Right atrium auricular region (tissue), 2 donors: ENCODE data around the gene CYP21A2. TPM values are rescaled to one million over a fixed set of nuclear protein-coding genes. Genes with fewer than 3 reads are reported as not detected.
A peak's percentile ranks its signal among the peaks of the same experiment; 100 is the strongest.

ENCODE experiments used
- DNase-seq: peaks from one replicate; pipeline ENCODE4 v3.0.0-alpha.2; 2019; ENCODE audit warnings: low spot score
- H3K27ac ChIP-seq, 2 donors: fragments of 200-600 bp; sonication (generic); 1 replicate in 1 of 2; 2 replicates in 1 of 2; pipeline ENCODE4 v1.5.1; 2016 to 2019
- H3K27me3 ChIP-seq, 2 donors: fragments of 200-600 bp; sonication (generic); one replicate each; pipeline versions ENCODE4 v1.5.1 to v1.6.0; 2017 to 2019
- H3K36me3 ChIP-seq: fragments of 200-600 bp; sonication (generic); one replicate; pipeline ENCODE4 v1.5.1; 2016
- H3K4me1 ChIP-seq, 2 donors: fragments of 200-600 bp; sonication (generic); one replicate each; pipeline versions ENCODE4 v1.5.1 to v1.6.0; 2017 to 2019
- H3K4me3 ChIP-seq, 2 donors: fragments of 200-600 bp; sonication (generic); 1 replicate in 1 of 2; 2 replicates in 1 of 2; pipeline ENCODE4 v1.5.1; 2017 to 2019; ENCODE audit warnings: mild to moderate bottlenecking in 1 of 2, moderate library complexity in 1 of 2
- H3K9me3 ChIP-seq, 2 donors: fragments of 200-600 bp; sonication (generic); one replicate each; pipeline ENCODE4 v1.5.1; 2019
- total RNA-seq, 2 donors: library from RNA; depleted of rRNA; stranded (reverse); fragments of >200 nt; gene quantifications; one replicate each; pipeline ENCODE4 v1.1.0, GENCODE V29; 2016
- TF ChIP-seq, protein P1 (sequence below), 2 donors: fragments of 200-600 bp; sonication (generic); IDR thresholded peaks; one replicate each; pipeline ENCODE4 v1.5.1; 2019; ENCODE audit warnings: antibody characterized with exemption in 2 of 2

Gene CYP21A2
- total RNA-seq, 2 donors from 2014 or later: 0.19 to 1.2 TPM

DNA sequence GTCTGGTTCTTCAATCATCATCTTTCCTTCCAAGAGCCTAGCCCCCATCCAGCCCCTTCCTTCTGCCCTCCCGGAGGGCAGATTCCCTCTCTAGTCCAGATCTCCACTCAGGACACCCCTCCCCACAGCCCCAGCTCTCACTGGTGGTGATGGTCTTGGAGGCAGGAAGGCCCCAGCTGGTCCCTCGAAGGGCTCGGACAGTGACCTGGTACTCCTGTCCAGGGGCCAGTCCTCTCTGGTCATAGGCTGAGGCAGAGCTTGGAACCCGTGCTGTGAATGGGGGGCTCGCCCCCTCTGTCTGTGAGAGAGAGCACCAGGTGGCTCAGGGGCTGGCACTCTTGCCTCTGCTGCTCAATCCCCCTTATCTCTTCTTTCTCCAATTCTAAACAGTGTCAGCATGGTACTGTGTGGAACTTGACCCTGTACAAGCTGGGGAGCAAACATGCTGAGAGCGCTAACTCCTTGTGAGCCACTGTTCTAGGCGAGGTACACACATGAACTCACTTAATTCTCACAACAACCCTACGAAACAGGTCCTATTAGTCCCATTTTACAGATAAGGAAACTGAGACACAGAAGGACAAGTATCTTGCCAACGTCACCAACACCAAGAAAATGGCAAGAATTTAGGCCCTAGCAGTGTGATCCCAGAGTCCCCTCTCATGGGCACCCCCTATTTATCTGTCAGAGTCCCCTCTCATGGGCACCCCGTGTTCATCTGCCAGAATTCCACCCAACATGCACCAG, 51.0 kb downstream of the CYP21A2 start:
- H3K4me3 ChIP-seq: no peak overlapping the region
- H3K27ac ChIP-seq: peak overlapping the region; percentile 2 to 79
- no peak for DNase-seq
- H3K9me3 ChIP-seq: no peaks in the 10 kb centered on the region
- H3K4me1 ChIP-seq: peaks cover 0 to 50% of the 10 kb centered on the region in 2 donors
- peaks cover 31% of the 10 kb centered on the region for H3K36me3 ChIP-seq
- H3K27me3 ChIP-seq: no peaks in the 10 kb centered on the region
- TF ChIP-seq, protein P1, sequence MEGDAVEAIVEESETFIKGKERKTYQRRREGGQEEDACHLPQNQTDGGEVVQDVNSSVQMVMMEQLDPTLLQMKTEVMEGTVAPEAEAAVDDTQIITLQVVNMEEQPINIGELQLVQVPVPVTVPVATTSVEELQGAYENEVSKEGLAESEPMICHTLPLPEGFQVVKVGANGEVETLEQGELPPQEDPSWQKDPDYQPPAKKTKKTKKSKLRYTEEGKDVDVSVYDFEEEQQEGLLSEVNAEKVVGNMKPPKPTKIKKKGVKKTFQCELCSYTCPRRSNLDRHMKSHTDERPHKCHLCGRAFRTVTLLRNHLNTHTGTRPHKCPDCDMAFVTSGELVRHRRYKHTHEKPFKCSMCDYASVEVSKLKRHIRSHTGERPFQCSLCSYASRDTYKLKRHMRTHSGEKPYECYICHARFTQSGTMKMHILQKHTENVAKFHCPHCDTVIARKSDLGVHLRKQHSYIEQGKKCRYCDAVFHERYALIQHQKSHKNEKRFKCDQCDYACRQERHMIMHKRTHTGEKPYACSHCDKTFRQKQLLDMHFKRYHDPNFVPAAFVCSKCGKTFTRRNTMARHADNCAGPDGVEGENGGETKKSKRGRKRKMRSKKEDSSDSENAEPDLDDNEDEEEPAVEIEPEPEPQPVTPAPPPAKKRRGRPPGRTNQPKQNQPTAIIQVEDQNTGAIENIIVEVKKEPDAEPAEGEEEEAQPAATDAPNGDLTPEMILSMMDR (IDR thresholded peaks at IDR 0.05): no peak

Other genes with a start within 250 kb of the CYP21A2 start
- gene VARS1, start 242.7 kb upstream of the CYP21A2 start, total RNA-seq: 10 to 100 TPM; 15.3 to 24.6 TPM
- gene LSM2, start 231.4 kb upstream of the CYP21A2 start, total RNA-seq: 10 to 100 TPM; 28.8 to 32.0 TPM
- 1 to 10 TPM; 1.1 to 1.6 TPM for gene HSPA1L, start 223.1 kb upstream of the CYP21A2 start, total RNA-seq
- 100 to 1,000 TPM; 315 to 334 TPM for gene HSPA1A, start 222.9 kb upstream of the CYP21A2 start, total RNA-seq
- 100 to 1,000 TPM; 131 to 232 TPM for gene HSPA1B, start 210.7 kb upstream of the CYP21A2 start, total RNA-seq
- 10 to 100 TPM; 28.0 to 37.7 TPM for gene NEU1, start 175.6 kb upstream of the CYP21A2 start, total RNA-seq
- not detected for gene SLC44A4, start 159.4 kb upstream of the CYP21A2 start, total RNA-seq
- 10 to 100 TPM; 10.5 to 19.1 TPM for gene EHMT2, start 140.7 kb upstream of the CYP21A2 start, total RNA-seq
- gene ZBTB12, start 136.3 kb upstream of the CYP21A2 start, total RNA-seq: under 1 TPM; 0.47 to 0.52 TPM
- gene C2, start 110.7 kb upstream of the CYP21A2 start, total RNA-seq: 10 to 100 TPM in 1 of 2 donors, 1 to 10 TPM in 1; 3.5 to 19.9 TPM
- 100 to 1,000 TPM in 1 of 2 donors, 10 to 100 TPM in 1; 65.5 to 126 TPM for gene CFB, start 92.3 kb upstream of the CYP21A2 start, total RNA-seq
- gene NELFE, start 79.4 kb upstream of the CYP21A2 start, total RNA-seq: 10 to 100 TPM; 40.0 to 81.7 TPM
- gene SKIC2, start 79.2 kb upstream of the CYP21A2 start, total RNA-seq: 10 to 100 TPM; 18.7 to 31.6 TPM
- 10 to 100 TPM; 12.1 to 14.1 TPM for gene DXO, start 66.3 kb upstream of the CYP21A2 start, total RNA-seq
- 100 to 1,000 TPM; 152 to 175 TPM for gene C4A, start 56.4 kb upstream of the CYP21A2 start, total RNA-seq
- 100 to 1,000 TPM; 150 to 241 TPM for gene C4B, start 23.6 kb upstream of the CYP21A2 start, total RNA-seq
- gene TNXB, start 70.9 kb downstream of the CYP21A2 start, total RNA-seq: 100 to 1,000 TPM; 138 to 210 TPM
- 10 to 100 TPM; 15.0 to 15.3 TPM for gene ATF6B, start 89.8 kb downstream of the CYP21A2 start, total RNA-seq
- 1 to 10 TPM; 1.1 to 3.4 TPM for gene FKBPL, start 91.9 kb downstream of the CYP21A2 start, total RNA-seq
- gene PRRT1, start 113.5 kb downstream of the CYP21A2 start, total RNA-seq: 1 to 10 TPM in 1 of 2 donors, under 1 TPM in 1; 0.70 to 1.1 TPM
- 10 to 100 TPM; 19.5 to 27.0 TPM for gene PPT2, start 115.7 kb downstream of the CYP21A2 start, total RNA-seq
- gene EGFL8, start 126.2 kb downstream of the CYP21A2 start, total RNA-seq: 1 to 10 TPM; 4.8 to 5.2 TPM
- gene AGPAT1, start 137.7 kb downstream of the CYP21A2 start, total RNA-seq: 10 to 100 TPM; 59.6 to 77.1 TPM
- gene RNF5, start 140.0 kb downstream of the CYP21A2 start, total RNA-seq: 100 to 1,000 TPM; 104 to 106 TPM
- 1 to 10 TPM in 1 of 2 donors, under 1 TPM in 1; 0.94 to 1.4 TPM for gene AGER, start 145.8 kb downstream of the CYP21A2 start, total RNA-seq
- gene PBX2, start 151.8 kb downstream of the CYP21A2 start, total RNA-seq: 10 to 100 TPM; 26.0 to 32.5 TPM
- gene GPSM3, start 154.2 kb downstream of the CYP21A2 start, total RNA-seq: 1 to 10 TPM; 3.6 to 9.0 TPM
- gene NOTCH4, start 185.7 kb downstream of the CYP21A2 start, total RNA-seq: 10 to 100 TPM; 16.2 to 22.5 TPM